ENCODE results near the gene SCMH1.
"Not testable (repeated sequence)": the region's sequence is repeated elsewhere in the genome, so short reads cannot be mapped to it uniquely, and the experiment has no call there.

SCMH1 gene

GRCh38 chr1:41277371-41277975 lies 35.4 kb upstream of the SCMH1 start:
- no peaks in the 10 kb centered on the region for H3K9me3 ChIP-seq (ENCODE audit: control insufficient read depth, low read depth, low read length)
- H3K4me1 ChIP-seq (ENCODE audit: control insufficient read depth, low read depth, low read length), result no peaks in the 10 kb centered on the region
- no peak overlapping the region for H3K9ac ChIP-seq (ENCODE audit: low read length)
- no peaks in the 10 kb centered on the region for H3K27me3 ChIP-seq (ENCODE audit: control insufficient read depth, insufficient read depth, low read length)
- H3K36me3 ChIP-seq (ENCODE audit: control insufficient read depth, low read depth, low read length), result no peaks in the 10 kb centered on the region
- no peak overlapping the region for H3K27ac ChIP-seq (ENCODE audit: low read length)
- H3K4me3 ChIP-seq (ENCODE audit: low read length), result no peak overlapping the region

DNA sequence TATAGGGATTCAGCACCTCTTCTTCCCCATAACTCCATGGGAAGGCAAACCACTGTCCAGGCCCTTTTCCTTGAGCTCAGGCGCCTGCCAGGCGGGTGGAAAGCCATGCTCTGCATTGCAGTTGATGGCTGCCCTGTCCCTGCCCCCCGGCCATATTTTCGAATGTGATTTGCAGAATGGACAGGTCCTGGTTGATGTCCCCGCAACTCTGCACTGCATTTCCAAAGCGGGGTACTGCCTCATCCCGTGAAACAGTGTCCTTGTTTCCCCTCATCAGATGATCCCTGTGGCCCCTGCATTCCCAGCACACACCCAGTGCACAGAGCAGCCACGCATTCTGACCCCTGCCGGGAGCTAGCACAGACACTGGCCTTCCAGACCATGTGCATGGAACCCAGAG lies 33.7 kb upstream of the SCMH1 start:
- H3K27me3 ChIP-seq (ENCODE audit: control insufficient read depth, insufficient read depth, low read length), result no peaks in the 10 kb centered on the region
- no peaks in the 10 kb centered on the region for H3K4me1 ChIP-seq (ENCODE audit: control insufficient read depth, low read depth, low read length)
- H3K9me3 ChIP-seq (ENCODE audit: control insufficient read depth, low read depth, low read length), result no peaks in the 10 kb centered on the region
- H3K27ac ChIP-seq (ENCODE audit: low read length), result no peak overlapping the region
- no peak overlapping the region for H3K4me3 ChIP-seq (ENCODE audit: low read length)
- H3K9ac ChIP-seq (ENCODE audit: low read length), result no peak overlapping the region
- no peaks in the 10 kb centered on the region for H3K36me3 ChIP-seq (ENCODE audit: control insufficient read depth, low read depth, low read length)

GRCh38 chr1:41274752-41275545 lies 32.8 kb upstream of the SCMH1 start:
- H3K9me3 ChIP-seq (ENCODE audit: control insufficient read depth, low read depth, low read length), result no peaks in the 10 kb centered on the region
- H3K4me1 ChIP-seq (ENCODE audit: control insufficient read depth, low read depth, low read length), result no peaks in the 10 kb centered on the region
- no peak overlapping the region for H3K9ac ChIP-seq (ENCODE audit: low read length)
- H3K36me3 ChIP-seq (ENCODE audit: control insufficient read depth, low read depth, low read length), result no peaks in the 10 kb centered on the region
- no peak overlapping the region for H3K27ac ChIP-seq (ENCODE audit: low read length)
- no peaks in the 10 kb centered on the region for H3K27me3 ChIP-seq (ENCODE audit: control insufficient read depth, insufficient read depth, low read length)
- H3K4me3 ChIP-seq (ENCODE audit: low read length), result no peak overlapping the region

GRCh38 chr1:41272601-41273000 lies 30.5 kb upstream of the SCMH1 start:
- Histone ChIP-seq H3K36me3 (ENCODE audit: control insufficient read depth, low read depth, low read length) (no peaks in the 10 kb centered on the region), H3K4me3 (ENCODE audit: low read length) (no peak overlapping the region), H3K27ac (ENCODE audit: low read length) (no peak overlapping the region), H3K9me3 (ENCODE audit: control insufficient read depth, low read depth, low read length) (no peaks in the 10 kb centered on the region), H3K4me1 (ENCODE audit: control insufficient read depth, low read depth, low read length) (no peaks in the 10 kb centered on the region), H3K27me3 (ENCODE audit: control insufficient read depth, insufficient read depth, low read length) (no peaks in the 10 kb centered on the region), H3K9ac (ENCODE audit: low read length) (no peak overlapping the region)

GRCh38 chr1:41268154-41268770 lies 26.2 kb upstream of the SCMH1 start:
- Histone ChIP-seq H3K27me3 (ENCODE audit: control insufficient read depth, insufficient read depth, low read length) (no peaks in the 10 kb centered on the region), H3K9ac (ENCODE audit: low read length) (no peak overlapping the region), H3K4me3 (ENCODE audit: low read length) (no peak overlapping the region), H3K9me3 (ENCODE audit: control insufficient read depth, low read depth, low read length) (no peaks in the 10 kb centered on the region), H3K27ac (ENCODE audit: low read length) (no peak overlapping the region), H3K4me1 (ENCODE audit: control insufficient read depth, low read depth, low read length) (no peaks in the 10 kb centered on the region), H3K36me3 (ENCODE audit: control insufficient read depth, low read depth, low read length) (no peaks in the 10 kb centered on the region)

GRCh38 chr1:41261926-41262618 lies 20.0 kb upstream of the SCMH1 start:
- no peaks in the 10 kb centered on the region for H3K36me3 ChIP-seq (ENCODE audit: control insufficient read depth, low read depth, low read length)
- no peaks in the 10 kb centered on the region for H3K9me3 ChIP-seq (ENCODE audit: control insufficient read depth, low read depth, low read length)
- no peaks in the 10 kb centered on the region for H3K4me1 ChIP-seq (ENCODE audit: control insufficient read depth, low read depth, low read length)
- no peak overlapping the region for H3K27ac ChIP-seq (ENCODE audit: low read length)
- no peak overlapping the region for H3K4me3 ChIP-seq (ENCODE audit: low read length)
- no peak overlapping the region for H3K9ac ChIP-seq (ENCODE audit: low read length)
- no peaks in the 10 kb centered on the region for H3K27me3 ChIP-seq (ENCODE audit: control insufficient read depth, insufficient read depth, low read length)

- H3K4me1 ChIP-seq (ENCODE audit: control insufficient read depth, low read depth, low read length), result no peaks in the 10 kb centered on the region
- H3K9me3 ChIP-seq (ENCODE audit: control insufficient read depth, low read depth, low read length), result no peaks in the 10 kb centered on the region
Observed at GRCh38 chr1:41260768-41261167, 18.7 kb upstream of the SCMH1 start.

DNA sequence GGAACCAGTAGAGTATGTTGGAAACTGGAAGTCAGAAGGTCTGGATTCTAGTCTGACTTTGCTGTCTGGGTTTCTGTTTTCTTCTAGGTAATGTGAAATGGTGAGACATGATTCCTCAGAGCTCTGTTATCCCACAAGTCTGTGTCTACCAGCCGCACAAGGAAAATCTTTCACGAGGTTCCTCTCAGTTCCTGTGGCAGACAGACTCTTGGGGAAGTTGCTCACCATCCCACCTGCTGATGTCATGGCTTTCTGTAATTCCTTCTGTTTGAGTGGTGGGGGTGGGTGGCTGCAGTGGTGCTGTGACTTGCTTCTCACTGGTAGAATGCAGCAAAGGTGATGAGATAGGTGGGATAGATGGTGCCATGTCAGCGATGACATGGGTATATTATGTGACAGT lies 17.1 kb upstream of the SCMH1 start:
- Histone ChIP-seq H3K9me3 (ENCODE audit: control insufficient read depth, low read depth, low read length) (no peaks in the 10 kb centered on the region), H3K4me3 (ENCODE audit: low read length) (no peak overlapping the region), H3K9ac (ENCODE audit: low read length) (no peak overlapping the region), H3K36me3 (ENCODE audit: control insufficient read depth, low read depth, low read length) (no peaks in the 10 kb centered on the region), H3K4me1 (ENCODE audit: control insufficient read depth, low read depth, low read length) (no peaks in the 10 kb centered on the region), H3K27me3 (ENCODE audit: control insufficient read depth, insufficient read depth, low read length) (no peaks in the 10 kb centered on the region), H3K27ac (ENCODE audit: low read length) (no peak overlapping the region)

More at GRCh38 chr1:41260768-41261167, 18.7 kb upstream of the SCMH1 start:
- Histone ChIP-seq H3K36me3 (ENCODE audit: control insufficient read depth, low read depth, low read length) (no peaks in the 10 kb centered on the region), H3K9ac (ENCODE audit: low read length) (no peak overlapping the region), H3K27me3 (ENCODE audit: control insufficient read depth, insufficient read depth, low read length) (no peaks in the 10 kb centered on the region), H3K4me3 (ENCODE audit: low read length) (no peak overlapping the region), H3K27ac (ENCODE audit: low read length) (no peak overlapping the region)

DNA sequence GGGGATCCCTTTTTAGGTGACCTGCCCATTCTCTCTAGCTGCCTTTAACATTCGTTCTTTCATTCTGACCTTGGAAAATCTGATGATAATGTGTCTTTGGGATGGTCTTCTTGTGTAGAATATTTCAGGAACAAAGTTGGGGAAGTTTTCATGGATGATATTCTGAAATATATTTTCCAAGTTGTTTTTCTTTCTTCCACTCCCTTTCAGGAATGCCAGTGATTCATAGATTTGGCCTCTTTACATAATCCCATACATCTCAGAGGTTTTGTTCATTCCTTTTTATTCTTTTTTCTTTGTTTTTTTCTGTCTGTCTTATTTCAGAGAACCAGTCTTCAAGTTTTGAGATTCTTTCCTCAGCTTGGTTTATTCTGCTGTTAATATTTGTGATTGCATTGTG lies 13.9 kb upstream of the SCMH1 start:
- no peak overlapping the region for H3K27ac ChIP-seq (ENCODE audit: low read length)
- H3K36me3 ChIP-seq (ENCODE audit: control insufficient read depth, low read depth, low read length), result no peaks in the 10 kb centered on the region
- H3K27me3 ChIP-seq (ENCODE audit: control insufficient read depth, insufficient read depth, low read length), result no peaks in the 10 kb centered on the region
- H3K4me3 ChIP-seq (ENCODE audit: low read length), result no peak overlapping the region
- H3K9ac ChIP-seq (ENCODE audit: low read length), result no peak overlapping the region
- H3K9me3 ChIP-seq (ENCODE audit: control insufficient read depth, low read depth, low read length), result no peaks in the 10 kb centered on the region
- H3K4me1 ChIP-seq (ENCODE audit: control insufficient read depth, low read depth, low read length), result no peaks in the 10 kb centered on the region

DNA sequence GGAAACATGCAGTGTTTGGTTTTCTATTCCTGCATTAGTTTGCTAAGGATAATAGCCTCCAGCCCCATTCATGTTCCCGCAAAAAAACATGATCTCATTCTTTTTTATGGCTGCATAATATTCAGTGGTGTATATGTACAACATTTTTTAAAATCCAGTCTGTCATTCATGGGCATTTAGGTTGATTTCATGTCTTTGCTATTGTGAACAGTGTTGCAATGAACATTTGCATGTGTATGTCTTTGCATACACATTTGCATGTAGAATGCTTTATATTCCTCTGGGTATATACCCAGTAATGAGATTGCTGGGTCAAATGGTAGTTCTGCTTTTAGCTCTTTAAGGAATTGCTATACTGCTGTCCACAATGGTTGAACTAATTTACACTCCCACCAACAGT lies 9.0 kb upstream of the SCMH1 start:
- H3K9ac ChIP-seq (ENCODE audit: low read length); H3K4me3 ChIP-seq (ENCODE audit: low read length); H3K27ac ChIP-seq (ENCODE audit: low read length); H3K27me3 ChIP-seq (ENCODE audit: control insufficient read depth, insufficient read depth, low read length); H3K36me3 ChIP-seq (ENCODE audit: control insufficient read depth, low read depth, low read length); H3K9me3 ChIP-seq (ENCODE audit: control insufficient read depth, low read depth, low read length); H3K4me1 ChIP-seq (ENCODE audit: control insufficient read depth, low read depth, low read length): not testable (repeated sequence)

GRCh38 chr1:41249319-41249718 lies 7.2 kb upstream of the SCMH1 start:
- H3K4me1 ChIP-seq (ENCODE audit: control insufficient read depth, low read depth, low read length), result no peaks in the 10 kb centered on the region
- H3K9me3 ChIP-seq (ENCODE audit: control insufficient read depth, low read depth, low read length), result no peaks in the 10 kb centered on the region
- no peak overlapping the region for H3K9ac ChIP-seq (ENCODE audit: low read length)
- no peak overlapping the region for H3K27ac ChIP-seq (ENCODE audit: low read length)
- no peaks in the 10 kb centered on the region for H3K36me3 ChIP-seq (ENCODE audit: control insufficient read depth, low read depth, low read length)
- H3K27me3 ChIP-seq (ENCODE audit: control insufficient read depth, insufficient read depth, low read length), result no peaks in the 10 kb centered on the region
- no peak overlapping the region for H3K4me3 ChIP-seq (ENCODE audit: low read length)

All from iPS-18a (cell line).